ENCODE measurements around the gene WWTR1.

WWTR1 gene

DNA sequence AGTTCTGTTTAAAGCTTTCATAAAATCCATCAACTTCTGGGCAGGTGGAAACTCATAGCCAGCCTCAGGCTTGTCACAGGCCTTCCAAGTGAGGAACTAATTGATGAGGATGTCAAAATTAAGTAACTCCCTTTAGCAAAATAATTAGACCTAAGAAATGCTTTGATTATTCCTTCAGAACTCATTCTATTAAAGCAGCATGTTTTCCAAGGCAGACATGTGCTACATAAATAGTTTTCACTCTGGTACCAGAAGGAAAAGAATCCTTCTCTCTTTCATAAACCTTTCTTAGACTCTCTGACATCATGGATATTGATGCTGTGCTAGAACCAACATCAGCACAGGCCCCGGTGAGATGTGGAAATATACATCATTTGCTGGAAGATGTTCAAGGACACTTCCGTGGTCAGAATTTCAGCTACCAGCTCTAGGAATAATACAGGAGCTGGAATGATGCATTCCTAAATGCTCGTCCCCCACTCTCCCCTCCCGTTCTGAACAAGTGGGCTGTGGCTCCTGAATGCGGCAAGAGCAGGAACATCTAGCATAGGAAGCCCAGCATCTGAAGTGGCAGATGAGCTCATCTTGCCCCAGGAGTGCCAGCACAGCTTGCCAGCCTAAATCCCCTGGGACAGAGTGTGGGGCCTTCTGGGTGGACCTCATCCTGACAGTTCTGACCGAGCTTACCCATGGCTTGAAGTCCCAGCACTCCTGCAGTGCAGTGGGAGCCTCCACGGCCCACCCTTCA is 82.4 kb downstream of the WWTR1 start:
- Histone ChIP-seq H3K9ac (ENCODE audit: low read length in 5 of 5) (no peak overlapping the region), H3K4me3 (ENCODE audit: low read depth in 1 of 5, low read length in 5 of 5) (peak overlapping the region in 2 of 5 donors; percentile 13 to 29), H3K27me3 (ENCODE audit: control insufficient read depth in 5 of 5, insufficient read depth in 4 of 5, low read length in 5 of 5) (no peaks in the 10 kb centered on the region), H3K9me3 (ENCODE audit: control insufficient read depth in 5 of 5, low read length in 5 of 5) (no peaks in the 10 kb centered on the region), H3K27ac (ENCODE audit: low read depth, low read length) (peak overlapping the region; percentile 57), H3K36me3 (ENCODE audit: control insufficient read depth in 5 of 5, insufficient read depth in 5 of 5, low read length in 5 of 5) (peaks cover 0 to 6% (median 0%) of the 10 kb centered on the region in 5 donors), H3K4me1 (ENCODE audit: control insufficient read depth in 5 of 5, insufficient read depth in 5 of 5, low read length in 5 of 5) (peaks cover 7 to 62% (median 40%) of the 10 kb centered on the region in 5 donors)

GRCh38 chr3:149572796-149573414 is 84.9 kb downstream of the WWTR1 start:
- Histone ChIP-seq H3K27me3 (ENCODE audit: control insufficient read depth in 5 of 5, insufficient read depth in 4 of 5, low read length in 5 of 5) (no peaks in the 10 kb centered on the region), H3K4me3 (ENCODE audit: low read depth in 1 of 5, low read length in 5 of 5) (no peak overlapping the region), H3K4me1 (ENCODE audit: control insufficient read depth in 5 of 5, insufficient read depth in 5 of 5, low read length in 5 of 5) (peaks cover 7 to 43% (median 26%) of the 10 kb centered on the region in 5 donors), H3K36me3 (ENCODE audit: control insufficient read depth in 5 of 5, insufficient read depth in 5 of 5, low read length in 5 of 5) (peaks cover 0 to 6% (median 0%) of the 10 kb centered on the region in 5 donors), H3K9ac (ENCODE audit: low read length in 5 of 5) (no peak overlapping the region), H3K9me3 (ENCODE audit: control insufficient read depth in 5 of 5, low read length in 5 of 5) (no peaks in the 10 kb centered on the region), H3K27ac (ENCODE audit: low read depth, low read length) (peak overlapping the region; percentile 38)

DNA sequence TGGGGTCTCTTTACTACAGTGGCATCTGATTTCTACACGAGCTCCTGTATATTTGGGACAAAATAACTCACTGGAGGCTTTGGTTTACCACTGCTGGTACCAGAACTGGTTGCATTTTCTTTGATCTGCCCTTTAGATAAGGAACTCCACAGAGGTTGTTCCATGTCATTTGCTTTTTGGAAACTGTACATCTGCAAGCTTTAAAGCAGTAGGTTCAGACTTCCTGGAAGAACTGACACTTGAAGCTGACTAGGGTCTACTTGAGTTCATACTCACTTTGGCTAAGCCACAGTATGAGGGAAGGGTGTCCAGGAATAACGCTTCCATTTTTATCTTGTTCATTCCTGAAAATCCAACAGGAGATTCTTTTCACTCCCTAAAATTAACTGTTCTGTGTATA is 86.4 kb downstream of the WWTR1 start:
- Histone ChIP-seq H3K4me1 (ENCODE audit: control insufficient read depth in 5 of 5, insufficient read depth in 5 of 5, low read length in 5 of 5) (peaks cover 7 to 42% (median 31%) of the 10 kb centered on the region in 5 donors), H3K4me3 (ENCODE audit: low read depth in 1 of 5, low read length in 5 of 5) (no peak overlapping the region), H3K9me3 (ENCODE audit: control insufficient read depth in 5 of 5, low read length in 5 of 5) (no peaks in the 10 kb centered on the region), H3K36me3 (ENCODE audit: control insufficient read depth in 5 of 5, insufficient read depth in 5 of 5, low read length in 5 of 5) (peaks cover 0 to 6% (median 0%) of the 10 kb centered on the region in 5 donors), H3K27me3 (ENCODE audit: control insufficient read depth in 5 of 5, insufficient read depth in 4 of 5, low read length in 5 of 5) (no peaks in the 10 kb centered on the region), H3K9ac (ENCODE audit: low read length in 5 of 5) (no peak overlapping the region), H3K27ac (ENCODE audit: low read depth, low read length) (peak overlapping the region; percentile 38)

DNA sequence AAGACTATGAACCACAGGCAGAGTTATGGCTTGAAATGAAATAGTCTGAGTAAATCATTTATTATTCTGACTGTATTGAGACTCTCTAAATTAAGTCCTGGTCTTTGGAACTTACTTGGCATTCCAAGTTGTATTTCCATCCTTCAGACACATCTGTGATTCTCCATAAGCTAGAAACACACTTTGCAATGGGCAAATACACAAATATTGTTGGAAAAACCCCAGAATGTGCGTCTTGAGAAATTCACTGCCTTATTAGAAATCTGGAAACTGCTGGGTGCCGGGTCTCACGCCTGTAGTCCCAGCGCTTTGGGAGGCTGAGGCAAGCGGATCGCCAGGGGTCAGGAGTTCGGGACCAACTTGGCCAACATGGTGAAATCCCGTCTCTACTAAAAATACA is 87.8 kb downstream of the WWTR1 start:
- H3K4me1 ChIP-seq (ENCODE audit: control insufficient read depth in 5 of 5, insufficient read depth in 5 of 5, low read length in 5 of 5), result peaks cover 2 to 31% (median 18%) of the 10 kb centered on the region in 5 donors

DNA sequence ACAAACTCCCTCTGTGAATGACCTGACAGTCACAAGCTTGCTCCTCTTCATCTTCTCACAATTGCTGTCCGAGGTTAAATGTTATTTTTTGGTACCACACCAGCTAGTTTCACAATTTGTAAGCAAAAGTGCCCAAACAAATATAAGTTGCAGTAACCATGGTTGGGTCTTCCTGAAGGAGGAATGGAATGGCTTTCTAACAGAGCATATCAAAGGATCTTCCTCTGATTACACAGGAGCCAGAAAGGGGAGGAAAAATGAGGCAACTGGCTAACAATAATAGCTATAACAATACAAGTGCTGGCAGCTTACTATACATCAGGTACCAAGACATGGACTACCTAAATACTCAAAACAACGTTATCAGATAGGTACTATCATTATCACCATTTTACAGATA is 90.4 kb downstream of the WWTR1 start:
- H3K4me3 ChIP-seq (ENCODE audit: low read depth in 1 of 5, low read length in 5 of 5), result no peak overlapping the region
- no peaks in the 10 kb centered on the region for H3K9me3 ChIP-seq (ENCODE audit: control insufficient read depth in 5 of 5, low read length in 5 of 5)
- H3K27ac ChIP-seq (ENCODE audit: low read depth, low read length), result no peak overlapping the region
- H3K27me3 ChIP-seq (ENCODE audit: control insufficient read depth in 5 of 5, insufficient read depth in 4 of 5, low read length in 5 of 5), result no peaks in the 10 kb centered on the region
- peaks cover 1 to 25% (median 16%) of the 10 kb centered on the region in 5 donors for H3K4me1 ChIP-seq (ENCODE audit: control insufficient read depth in 5 of 5, insufficient read depth in 5 of 5, low read length in 5 of 5)
- H3K36me3 ChIP-seq (ENCODE audit: control insufficient read depth in 5 of 5, insufficient read depth in 5 of 5, low read length in 5 of 5), result peaks cover 0 to 5% (median 0%) of the 10 kb centered on the region in 5 donors
- H3K9ac ChIP-seq (ENCODE audit: low read length in 5 of 5), result no peak overlapping the region

More for the DNA sequence above, 87.8 kb downstream of the WWTR1 start:
- peaks cover 0 to 6% (median 0%) of the 10 kb centered on the region in 5 donors for H3K36me3 ChIP-seq (ENCODE audit: control insufficient read depth in 5 of 5, insufficient read depth in 5 of 5, low read length in 5 of 5)
- H3K27ac ChIP-seq (ENCODE audit: low read depth, low read length), result no peak overlapping the region
- no peak overlapping the region for H3K9ac ChIP-seq (ENCODE audit: low read length in 5 of 5)
- H3K27me3 ChIP-seq (ENCODE audit: control insufficient read depth in 5 of 5, insufficient read depth in 4 of 5, low read length in 5 of 5), result no peaks in the 10 kb centered on the region
- H3K4me3 ChIP-seq (ENCODE audit: low read depth in 1 of 5, low read length in 5 of 5), result no peak overlapping the region
- H3K9me3 ChIP-seq (ENCODE audit: control insufficient read depth in 5 of 5, low read length in 5 of 5), result no peaks in the 10 kb centered on the region

DNA sequence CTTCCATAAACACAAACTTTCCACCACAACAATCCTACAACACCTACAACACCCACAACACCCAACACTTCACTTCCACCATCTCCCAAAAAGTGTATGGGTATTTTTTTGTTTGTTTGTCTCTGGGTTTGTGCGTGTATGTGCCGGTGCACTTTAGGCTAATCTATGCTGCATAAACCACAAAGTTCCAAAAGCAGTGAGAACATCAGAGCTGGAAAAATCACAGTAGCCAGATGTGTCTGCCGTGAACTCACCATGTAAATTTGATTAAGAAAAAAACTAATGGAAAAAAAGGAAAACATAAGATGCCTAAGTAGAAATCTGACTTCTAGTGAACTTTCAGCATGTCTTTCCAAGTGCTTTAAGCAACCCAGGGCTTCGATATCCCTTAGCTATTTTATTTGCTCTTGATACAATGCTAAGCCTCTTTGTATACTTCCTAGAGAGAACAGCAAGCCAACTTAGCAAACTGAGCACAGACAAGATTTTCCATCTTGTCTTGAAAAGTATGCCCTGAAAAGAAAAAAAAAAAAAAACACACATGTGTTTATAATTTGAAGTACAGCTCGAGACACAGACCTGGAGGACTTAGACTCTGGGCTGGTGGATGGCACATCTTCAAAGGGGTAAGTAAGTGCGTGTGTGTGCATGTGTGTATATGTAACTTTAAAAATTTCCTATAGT is 91.4 kb downstream of the WWTR1 start:
- no peak overlapping the region for H3K27ac ChIP-seq (ENCODE audit: low read depth, low read length)
- no peaks in the 10 kb centered on the region for H3K36me3 ChIP-seq (ENCODE audit: control insufficient read depth in 5 of 5, insufficient read depth in 5 of 5, low read length in 5 of 5)
- H3K9ac ChIP-seq (ENCODE audit: low read length in 5 of 5), result no peak overlapping the region
- H3K4me3 ChIP-seq (ENCODE audit: low read depth in 1 of 5, low read length in 5 of 5), result no peak overlapping the region
- no peaks in the 10 kb centered on the region for H3K27me3 ChIP-seq (ENCODE audit: control insufficient read depth in 5 of 5, insufficient read depth in 4 of 5, low read length in 5 of 5)
- no peaks in the 10 kb centered on the region for H3K9me3 ChIP-seq (ENCODE audit: control insufficient read depth in 5 of 5, low read length in 5 of 5)
- peaks cover 1 to 18% (median 12%) of the 10 kb centered on the region in 5 donors for H3K4me1 ChIP-seq (ENCODE audit: control insufficient read depth in 5 of 5, insufficient read depth in 5 of 5, low read length in 5 of 5)

DNA sequence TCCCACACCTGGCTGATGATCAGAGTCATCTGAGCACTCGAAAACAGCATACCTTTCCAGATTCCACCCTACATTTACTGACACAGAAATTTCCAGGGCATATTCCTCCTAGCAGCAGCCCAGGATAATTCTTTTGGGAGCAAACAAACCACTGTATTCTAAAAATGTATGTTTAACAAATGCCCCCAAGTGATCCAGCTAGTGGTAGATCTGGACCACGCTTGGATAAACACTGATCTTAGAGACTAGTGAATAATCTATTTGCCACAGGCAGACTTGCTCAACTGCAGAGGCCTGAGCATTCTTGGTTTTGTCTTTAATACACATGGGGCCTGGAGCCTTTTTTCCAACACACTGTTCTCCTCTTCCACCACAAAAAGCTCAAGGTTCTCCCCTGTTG is 93.7 kb downstream of the WWTR1 start:
- Histone ChIP-seq H3K36me3 (ENCODE audit: control insufficient read depth in 5 of 5, insufficient read depth in 5 of 5, low read length in 5 of 5) (no peaks in the 10 kb centered on the region), H3K4me3 (ENCODE audit: low read depth in 1 of 5, low read length in 5 of 5) (no peak overlapping the region), H3K4me1 (ENCODE audit: control insufficient read depth in 5 of 5, insufficient read depth in 5 of 5, low read length in 5 of 5) (peaks cover 1 to 15% (median 10%) of the 10 kb centered on the region in 5 donors), H3K9me3 (ENCODE audit: control insufficient read depth in 5 of 5, low read length in 5 of 5) (no peaks in the 10 kb centered on the region), H3K27me3 (ENCODE audit: control insufficient read depth in 5 of 5, insufficient read depth in 4 of 5, low read length in 5 of 5) (no peaks in the 10 kb centered on the region), H3K9ac (ENCODE audit: low read length in 5 of 5) (no peak overlapping the region), H3K27ac (ENCODE audit: low read depth, low read length) (no peak overlapping the region)

- H3K36me3 ChIP-seq (ENCODE audit: control insufficient read depth in 5 of 5, insufficient read depth in 5 of 5, low read length in 5 of 5), result no peaks in the 10 kb centered on the region
- H3K9ac ChIP-seq (ENCODE audit: low read length in 5 of 5), result no peak overlapping the region
- H3K27ac ChIP-seq (ENCODE audit: low read depth, low read length), result no peak overlapping the region
- peaks cover 1 to 15% (median 10%) of the 10 kb centered on the region in 5 donors for H3K4me1 ChIP-seq (ENCODE audit: control insufficient read depth in 5 of 5, insufficient read depth in 5 of 5, low read length in 5 of 5)
- no peaks in the 10 kb centered on the region for H3K27me3 ChIP-seq (ENCODE audit: control insufficient read depth in 5 of 5, insufficient read depth in 4 of 5, low read length in 5 of 5)
- H3K9me3 ChIP-seq (ENCODE audit: control insufficient read depth in 5 of 5, low read length in 5 of 5), result no peaks in the 10 kb centered on the region
- no peak overlapping the region for H3K4me3 ChIP-seq (ENCODE audit: low read depth in 1 of 5, low read length in 5 of 5)
Observed at GRCh38 chr3:149563114-149563513, 94.7 kb downstream of the WWTR1 start.

- no peak overlapping the region for H3K9ac ChIP-seq (ENCODE audit: low read length in 5 of 5)
- H3K27ac ChIP-seq (ENCODE audit: low read depth, low read length), result no peak overlapping the region
Observed at GRCh38 chr3:149560617-149561016, 97.2 kb downstream of the WWTR1 start.

GRCh38 chr3:149560001-149560400 is 97.8 kb downstream of the WWTR1 start:
- no peaks in the 10 kb centered on the region for H3K9me3 ChIP-seq (ENCODE audit: control insufficient read depth in 5 of 5, low read length in 5 of 5)
- H3K9ac ChIP-seq (ENCODE audit: low read length in 5 of 5), result no peak overlapping the region
- H3K27ac ChIP-seq (ENCODE audit: low read depth, low read length), result no peak overlapping the region
- peaks cover 4 to 18% (median 12%) of the 10 kb centered on the region in 5 donors for H3K4me1 ChIP-seq (ENCODE audit: control insufficient read depth in 5 of 5, insufficient read depth in 5 of 5, low read length in 5 of 5)
- H3K4me3 ChIP-seq (ENCODE audit: low read depth in 1 of 5, low read length in 5 of 5), result no peak overlapping the region
- no peaks in the 10 kb centered on the region for H3K36me3 ChIP-seq (ENCODE audit: control insufficient read depth in 5 of 5, insufficient read depth in 5 of 5, low read length in 5 of 5)
- H3K27me3 ChIP-seq (ENCODE audit: control insufficient read depth in 5 of 5, insufficient read depth in 4 of 5, low read length in 5 of 5), result no peaks in the 10 kb centered on the region

More at GRCh38 chr3:149560617-149561016, 97.2 kb downstream of the WWTR1 start:
- Histone ChIP-seq H3K36me3 (ENCODE audit: control insufficient read depth in 5 of 5, insufficient read depth in 5 of 5, low read length in 5 of 5) (no peaks in the 10 kb centered on the region), H3K4me3 (ENCODE audit: low read depth in 1 of 5, low read length in 5 of 5) (no peak overlapping the region), H3K9me3 (ENCODE audit: control insufficient read depth in 5 of 5, low read length in 5 of 5) (no peaks in the 10 kb centered on the region), H3K4me1 (ENCODE audit: control insufficient read depth in 5 of 5, insufficient read depth in 5 of 5, low read length in 5 of 5) (peaks cover 4 to 12% (median 6%) of the 10 kb centered on the region in 5 donors), H3K27me3 (ENCODE audit: control insufficient read depth in 5 of 5, insufficient read depth in 4 of 5, low read length in 5 of 5) (no peaks in the 10 kb centered on the region)

Measured in subcutaneous abdominal adipose tissue (tissue), 5 donors.